GM10248 (cell line): ENCODE data around the gene GPR176.

Experiments used
- CTCF ChIA-PET: fragments of 300-600 bp; sonication (Branson Sonifier 250); formaldehyde crosslinking; extraction: SDS; loops from one replicate; lab custom pipeline; 2021; ENCODE audit warnings: antibody characterized with exemption; lab: Yijun Ruan, JAX
- POLR2A ChIA-PET: fragments of 350-650 bp; sonication (Branson Sonifier 250); formaldehyde crosslinking; extraction: SDS; loops from one replicate; lab custom pipeline; 2020; ENCODE audit warnings: antibody characterized with exemption; lab: Yijun Ruan, JAX
- DNase-seq: peaks from one replicate; pipeline ENCODE4 v3.0.0; 2012; ENCODE audit errors: extremely low spot score
- CTCF ChIP-seq: IDR thresholded peaks from 2 replicates; pipeline ENCODE4 v1.5.1; 2012; ENCODE audit warnings: mild to moderate bottlenecking, low read depth; ENCODE audit errors: extremely low read depth, missing control alignments, control extremely low read depth

The GPR176 gene

GRCh38 chr15:39868396-39868795, 51.7 kb downstream of the GPR176 start:
- ChIA-PET CTCF (interaction anchor here (0.8 kb wide), 1 partner anchor 9 kb away, joined by 3 read pairs; no protein-coding TSS in a partner anchor), POLR2A (no interaction called here)
- DNase-seq: no peak
- TF ChIP-seq CTCF: no peak

GRCh38 chr15:39864116-39864515, 56.0 kb downstream of the GPR176 start:
- DNase-seq: no peak
- TF ChIP-seq CTCF: no peak
- POLR2A ChIA-PET: no interaction called here
- CTCF ChIA-PET: interaction anchor here (1.3 to 1.9 kb wide), 2 partner anchors 11 kb away, joined by 4 to 6 read pairs; no protein-coding TSS in a partner anchor

- CTCF ChIA-PET: interaction anchor here (0.9 kb wide), 1 partner anchor 10 kb away, joined by 3 read pairs; no protein-coding TSS in a partner anchor
- no peak for DNase-seq
- POLR2A ChIA-PET: no interaction called here
- TF ChIP-seq CTCF: no peak
Observed at GRCh38 chr15:39860871-39861270, 59.2 kb downstream of the GPR176 start.

GRCh38 chr15:39860200-39860599, 59.9 kb downstream of the GPR176 start:
- ChIA-PET POLR2A (no interaction called here), CTCF (interaction anchor here (1.1 kb wide), 1 partner anchor 11 kb away, joined by 4 read pairs; no protein-coding TSS in a partner anchor)
- TF ChIP-seq CTCF: no peak
- DNase-seq: no peak

- no peak for DNase-seq
- no peak for TF ChIP-seq CTCF
- ChIA-PET POLR2A (no interaction called here), CTCF (interaction anchor here (0.9 to 1.1 kb wide), 2 partner anchors 8 to 10 kb away, joined by 3 to 4 read pairs; no protein-coding TSS in a partner anchor)
Observed at GRCh38 chr15:39859636-39860035, 60.4 kb downstream of the GPR176 start.

- no peak for TF ChIP-seq CTCF
- ChIA-PET POLR2A (interaction anchor here (0.7 kb wide), 1 partner anchor 62 kb away, joined by 4 read pairs; no protein-coding TSS in a partner anchor), CTCF (interaction anchor here (1.2 to 2.5 kb wide), 2 partner anchors 17 to 39 kb away, joined by 3 to 8 read pairs; no protein-coding TSS in a partner anchor)
- no peak for DNase-seq
Observed at GRCh38 chr15:39857132-39857531, 62.9 kb downstream of the GPR176 start.
